Measurements from ENCODE around the gene STX10. TPM values are rescaled to one million over a fixed set of nuclear protein-coding genes. Genes with fewer than 3 reads are reported as not detected.
"Not testable (repeated sequence)": the region's sequence is repeated elsewhere in the genome, so short reads cannot be mapped to it uniquely, and the experiment has no call there.

STX10 gene
- polyA plus RNA-seq, 1 of the 3 experiments (the other 2 are of a cell fraction) = 163 TPM

GRCh38 chr19:13169769-13170168 lies 19.6 kb upstream of the STX10 start:
- H3F3A ChIP-seq (replicated peaks; ENCODE audit: insufficient read depth) = peaks cover 45% of the 10 kb centered on the region
- H3K27ac ChIP-seq (ENCODE audit: low read depth in 2 of 2, low read length in 1 of 2) = peak overlapping the region in 1 of 2 experiments; percentile 100; a peak in 2 of 4 replicates
- peak overlapping the region; percentile 15; the same call in 1 of the 2 replicates for H3K9ac ChIP-seq
- POLR2A ChIA-PET = interaction anchor here (0.8 kb wide), 1 partner anchor 12 kb away, joined by 3 read pairs; no protein-coding TSS in a partner anchor
- peak; percentile 35; the same call in 1 of the 2 replicates for TF ChIP-seq FOSL2 (IDR thresholded peaks at IDR 0.05; ENCODE audit: borderline replicate concordance, low read depth)
- TF ChIP-seq MEF2A (IDR thresholded peaks at IDR 0.05; ENCODE audit: borderline replicate concordance, low read depth) = no peak
- TF ChIP-seq, protein P1, sequence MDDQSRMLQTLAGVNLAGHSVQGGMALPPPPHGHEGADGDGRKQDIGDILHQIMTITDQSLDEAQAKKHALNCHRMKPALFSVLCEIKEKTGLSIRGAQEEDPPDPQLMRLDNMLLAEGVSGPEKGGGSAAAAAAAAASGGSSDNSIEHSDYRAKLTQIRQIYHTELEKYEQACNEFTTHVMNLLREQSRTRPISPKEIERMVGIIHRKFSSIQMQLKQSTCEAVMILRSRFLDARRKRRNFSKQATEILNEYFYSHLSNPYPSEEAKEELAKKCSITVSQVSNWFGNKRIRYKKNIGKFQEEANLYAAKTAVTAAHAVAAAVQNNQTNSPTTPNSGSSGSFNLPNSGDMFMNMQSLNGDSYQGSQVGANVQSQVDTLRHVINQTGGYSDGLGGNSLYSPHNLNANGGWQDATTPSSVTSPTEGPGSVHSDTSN (IDR thresholded peaks at IDR 0.05) = no peak
- H3K4me2 ChIP-seq = peak overlapping the region; percentile 63; the same call in 1 of the 2 replicates
- H2AFZ ChIP-seq (ENCODE audit: low read depth) = no peak overlapping the region
- peaks cover 19 to 51% of the 10 kb centered on the region in 2 experiments; a peak in 3 of 4 replicates for H3K4me1 ChIP-seq (ENCODE audit: control insufficient read depth in 1 of 2, insufficient read depth in 2 of 2, low read depth in 1 of 2, low read length in 1 of 2)
- H3K9me3 ChIP-seq = no peaks in the 10 kb centered on the region
- no peaks in the 10 kb centered on the region for H3K27me3 ChIP-seq (ENCODE audit: insufficient read depth)
- no peaks in the 10 kb centered on the region for H4K20me1 ChIP-seq (ENCODE audit: insufficient read depth)
- CTCF ChIA-PET = interaction anchor here (0.6 to 1.5 kb wide), 6 partner anchors 10 to 205 kb away, joined by 3 to 4 read pairs (median 3); no protein-coding TSS in a partner anchor
- DNase-seq = no peak
- no peak overlapping the region for H3K4me3 ChIP-seq (ENCODE audit: low read depth in 2 of 2, low read length in 1 of 2)
- H3K79me2 ChIP-seq (ENCODE audit: insufficient read depth) = peaks cover 21% of the 10 kb centered on the region
- 42% methylated on average over 2 of the region's 5 CpGs for WGBS (ENCODE audit: low lambda C conversion rate)
- no peaks in the 10 kb centered on the region for H3K36me3 ChIP-seq (replicated peaks in 1 of 2; ENCODE audit: control insufficient read depth in 1 of 2, insufficient read depth in 2 of 2, low read length in 1 of 2)
- no peaks in the 10 kb centered on the region for H3K9me2 ChIP-seq

GRCh38 chr19:13166151-13166550 lies 16.0 kb upstream of the STX10 start:
- POLR2A ChIA-PET; H3K9me3 ChIP-seq; H3K9ac ChIP-seq; H3K4me2 ChIP-seq; H3K4me3 ChIP-seq (ENCODE audit: low read depth in 2 of 2, low read length in 1 of 2); DNase-seq; H4K20me1 ChIP-seq (ENCODE audit: insufficient read depth); H2AFZ ChIP-seq (ENCODE audit: low read depth); H3K27me3 ChIP-seq (ENCODE audit: insufficient read depth); H3K9me2 ChIP-seq; H3K36me3 ChIP-seq (replicated peaks in 1 of 2; ENCODE audit: control insufficient read depth in 1 of 2, insufficient read depth in 2 of 2, low read length in 1 of 2): not testable (repeated sequence)
- WGBS (ENCODE audit: low lambda C conversion rate) = 98% methylated on average over 3 of the region's 3 CpGs
- peak overlapping the region in 1 of 2 experiments; percentile 100; a peak in 2 of 4 replicates for H3K27ac ChIP-seq (ENCODE audit: low read depth in 2 of 2, low read length in 1 of 2)
- CTCF ChIA-PET = interaction anchor here (2.3 kb wide), 1 partner anchor 11 kb away, joined by 6 read pairs; no protein-coding TSS in a partner anchor
- peaks cover 28 to 45% of the 10 kb centered on the region in 2 experiments; a peak in 3 of 4 replicates for H3K4me1 ChIP-seq (ENCODE audit: control insufficient read depth in 1 of 2, insufficient read depth in 2 of 2, low read depth in 1 of 2, low read length in 1 of 2)
- peaks cover 28% of the 10 kb centered on the region for H3K79me2 ChIP-seq (ENCODE audit: insufficient read depth)
- H3F3A ChIP-seq (replicated peaks; ENCODE audit: insufficient read depth) = peaks cover 58% of the 10 kb centered on the region

DNA sequence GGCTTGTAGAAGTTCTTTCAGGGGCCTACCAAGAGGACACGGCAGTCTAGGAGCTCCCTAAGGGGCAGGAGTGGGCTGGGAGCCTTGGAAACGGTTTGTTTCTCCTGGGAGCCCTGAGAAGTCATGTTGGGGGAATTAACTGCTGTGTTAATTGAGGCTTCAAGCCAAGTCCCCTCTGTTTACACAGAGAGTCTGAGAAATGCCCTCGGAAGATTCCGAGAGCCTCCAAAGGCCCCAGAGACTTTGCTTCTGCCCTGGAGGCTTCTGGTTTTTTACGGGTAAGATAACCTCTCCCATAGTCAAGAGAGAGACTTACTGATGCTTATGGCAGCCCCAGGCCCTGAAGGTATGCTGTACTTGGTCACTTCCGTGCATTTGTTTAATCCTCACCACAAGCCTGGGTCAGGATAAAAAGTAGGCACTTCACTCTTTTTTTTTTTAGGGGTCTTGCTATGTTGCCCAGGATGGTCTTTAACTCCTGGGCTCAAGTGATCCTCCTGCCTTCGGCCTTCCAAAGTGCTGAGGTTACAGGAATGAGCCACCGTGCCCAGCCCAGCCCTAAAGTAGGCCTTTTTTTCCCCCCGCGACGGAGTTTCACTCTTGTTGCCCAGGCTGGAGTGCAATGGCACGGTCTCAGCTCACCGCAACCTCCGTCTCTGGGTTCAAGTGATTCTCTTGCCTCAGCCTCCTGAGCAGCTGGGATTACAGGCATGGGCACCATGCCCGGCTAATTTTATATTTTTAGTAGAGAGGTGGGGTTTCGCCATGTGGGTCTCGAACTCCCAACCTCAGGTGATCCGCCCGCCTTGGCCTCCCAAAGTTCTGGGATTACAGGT lies 15.2 kb upstream of the STX10 start:
- 0 out of 2 replicates have a peak overlapping the region, but pooled peaks have one; percentile 37 for H2AFZ ChIP-seq (ENCODE audit: low read depth)
- no peaks in the 10 kb centered on the region for H3K27me3 ChIP-seq (ENCODE audit: insufficient read depth)
- no peaks in the 10 kb centered on the region for H3K36me3 ChIP-seq (replicated peaks in 1 of 2; ENCODE audit: control insufficient read depth in 1 of 2, insufficient read depth in 2 of 2, low read length in 1 of 2)
- H3K79me2 ChIP-seq (ENCODE audit: insufficient read depth) = peaks cover 25% of the 10 kb centered on the region
- peak overlapping the region; percentile 74 for H3K9ac ChIP-seq
- WGBS (ENCODE audit: low lambda C conversion rate) = 89% methylated on average over 15 of the region's 19 CpGs
- H3F3A ChIP-seq (replicated peaks; ENCODE audit: insufficient read depth) = peaks cover 58% of the 10 kb centered on the region
- POLR2A ChIA-PET = interaction anchor here (1.4 to 5.2 kb wide), 4 partner anchors 10 to 98 kb away, joined by 3 to 73 read pairs (median 24); partner anchors contain the start of genes IER2 and STX10
- H4K20me1 ChIP-seq (ENCODE audit: insufficient read depth) = no peaks in the 10 kb centered on the region
- CTCF ChIA-PET = interaction anchor here (0.7 to 2.4 kb wide), 4 partner anchors 10 to 209 kb away, joined by 3 to 9 read pairs (median 4); partner anchors contain the start of genes GADD45GIP1, IER2 and STX10
- H3K9me3 ChIP-seq = no peaks in the 10 kb centered on the region
- peak overlapping the region; percentile 97 to 100 for H3K27ac ChIP-seq (ENCODE audit: low read depth in 2 of 2, low read length in 1 of 2)
- H3K9me2 ChIP-seq = no peaks in the 10 kb centered on the region
- TF ChIP-seq ZBTB33 (IDR thresholded peaks at IDR 0.05; ENCODE audit: borderline replicate concordance, low read depth) (no peak), NFIC (IDR thresholded peaks at IDR 0.05; ENCODE audit: borderline replicate concordance) (no peak), SIN3A (IDR thresholded peaks at IDR 0.05; ENCODE audit: borderline replicate concordance, low read depth, low read length) (no peak), ELF1 (IDR thresholded peaks at IDR 0.05) (no peak), FOXM1 (IDR thresholded peaks at IDR 0.05; ENCODE audit: low read depth) (no peak)
- TF ChIP-seq, protein P2, sequence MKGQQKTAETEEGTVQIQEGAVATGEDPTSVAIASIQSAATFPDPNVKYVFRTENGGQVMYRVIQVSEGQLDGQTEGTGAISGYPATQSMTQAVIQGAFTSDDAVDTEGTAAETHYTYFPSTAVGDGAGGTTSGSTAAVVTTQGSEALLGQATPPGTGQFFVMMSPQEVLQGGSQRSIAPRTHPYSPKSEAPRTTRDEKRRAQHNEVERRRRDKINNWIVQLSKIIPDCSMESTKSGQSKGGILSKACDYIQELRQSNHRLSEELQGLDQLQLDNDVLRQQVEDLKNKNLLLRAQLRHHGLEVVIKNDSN (IDR thresholded peaks at IDR 0.05; ENCODE audit: borderline replicate concordance, low read depth) = no peak
- TF ChIP-seq, protein P3, sequence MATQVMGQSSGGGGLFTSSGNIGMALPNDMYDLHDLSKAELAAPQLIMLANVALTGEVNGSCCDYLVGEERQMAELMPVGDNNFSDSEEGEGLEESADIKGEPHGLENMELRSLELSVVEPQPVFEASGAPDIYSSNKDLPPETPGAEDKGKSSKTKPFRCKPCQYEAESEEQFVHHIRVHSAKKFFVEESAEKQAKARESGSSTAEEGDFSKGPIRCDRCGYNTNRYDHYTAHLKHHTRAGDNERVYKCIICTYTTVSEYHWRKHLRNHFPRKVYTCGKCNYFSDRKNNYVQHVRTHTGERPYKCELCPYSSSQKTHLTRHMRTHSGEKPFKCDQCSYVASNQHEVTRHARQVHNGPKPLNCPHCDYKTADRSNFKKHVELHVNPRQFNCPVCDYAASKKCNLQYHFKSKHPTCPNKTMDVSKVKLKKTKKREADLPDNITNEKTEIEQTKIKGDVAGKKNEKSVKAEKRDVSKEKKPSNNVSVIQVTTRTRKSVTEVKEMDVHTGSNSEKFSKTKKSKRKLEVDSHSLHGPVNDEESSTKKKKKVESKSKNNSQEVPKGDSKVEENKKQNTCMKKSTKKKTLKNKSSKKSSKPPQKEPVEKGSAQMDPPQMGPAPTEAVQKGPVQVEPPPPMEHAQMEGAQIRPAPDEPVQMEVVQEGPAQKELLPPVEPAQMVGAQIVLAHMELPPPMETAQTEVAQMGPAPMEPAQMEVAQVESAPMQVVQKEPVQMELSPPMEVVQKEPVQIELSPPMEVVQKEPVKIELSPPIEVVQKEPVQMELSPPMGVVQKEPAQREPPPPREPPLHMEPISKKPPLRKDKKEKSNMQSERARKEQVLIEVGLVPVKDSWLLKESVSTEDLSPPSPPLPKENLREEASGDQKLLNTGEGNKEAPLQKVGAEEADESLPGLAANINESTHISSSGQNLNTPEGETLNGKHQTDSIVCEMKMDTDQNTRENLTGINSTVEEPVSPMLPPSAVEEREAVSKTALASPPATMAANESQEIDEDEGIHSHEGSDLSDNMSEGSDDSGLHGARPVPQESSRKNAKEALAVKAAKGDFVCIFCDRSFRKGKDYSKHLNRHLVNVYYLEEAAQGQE (IDR thresholded peaks at IDR 0.05; ENCODE audit: low read depth, low read length) = no peak
- DNase-seq = no peak
- peak overlapping the region; percentile 89; the same call in 1 of the 2 replicates for H3K4me2 ChIP-seq
- no peak overlapping the region for H3K4me3 ChIP-seq (ENCODE audit: low read depth in 2 of 2, low read length in 1 of 2)
- peaks cover 28 to 45% of the 10 kb centered on the region in 2 experiments; a peak in 3 of 4 replicates for H3K4me1 ChIP-seq (ENCODE audit: control insufficient read depth in 1 of 2, insufficient read depth in 2 of 2, low read depth in 1 of 2, low read length in 1 of 2)
